Fibroblast of skin of right quadriceps (primary cell): ENCODE measurements around the gene SLC38A7.

Experiments
- DNase-seq: peaks from one replicate; pipeline ENCODE4 v3.0.0-alpha.2; 2013

Gene SLC38A7

DNA sequence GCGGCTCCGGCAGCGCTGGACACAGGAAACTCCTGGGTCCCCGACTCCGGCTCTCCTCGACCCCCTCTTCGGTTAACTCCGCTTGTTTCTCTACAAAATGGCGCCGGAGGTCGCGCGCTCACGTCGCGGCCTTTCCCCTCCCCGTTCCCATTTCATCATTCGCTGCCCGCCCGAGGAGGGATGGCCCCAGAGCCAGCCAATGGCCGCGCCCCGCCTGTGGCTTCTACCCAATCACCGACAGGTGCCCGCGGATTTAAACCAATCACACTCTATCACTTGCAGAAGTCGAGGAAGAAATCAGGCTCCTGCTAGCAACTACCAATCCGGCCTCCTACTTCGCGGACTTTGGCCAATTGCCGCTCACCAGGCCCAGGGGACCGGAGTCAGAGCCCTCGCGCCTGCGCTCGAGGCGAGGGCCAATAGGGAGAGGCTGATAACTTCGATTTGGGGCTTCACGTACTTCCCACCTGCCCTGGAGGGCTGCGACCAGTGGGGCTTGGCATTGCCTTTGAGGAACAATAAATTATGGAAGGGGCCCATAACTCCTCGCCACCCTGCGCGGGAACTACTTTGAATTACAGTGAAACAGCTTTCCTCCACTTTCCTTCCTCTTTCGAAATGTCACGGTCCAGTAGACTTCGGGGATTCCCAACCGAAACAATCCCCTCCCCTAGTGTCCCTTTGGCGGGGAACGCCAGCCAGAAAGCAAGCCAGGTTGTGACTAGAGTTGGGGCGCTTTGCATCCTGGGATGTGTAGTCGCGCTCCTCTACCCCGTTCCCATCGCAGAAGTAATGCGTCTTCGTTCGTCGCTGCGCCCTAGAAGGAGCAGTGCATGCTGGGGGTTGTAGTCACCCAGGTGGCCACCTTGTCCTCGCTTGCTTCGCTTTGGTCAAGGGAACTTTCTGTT lies 54.6 kb downstream of the SLC38A7 start, which contains the start of gene CNOT1:
TSS of gene CNOT1 (minus strand) at position 94 of the 908 bp plus-strand sequence. CDS start 30,489 bp downstream, outside the sequence.
- DNase-seq = peak; percentile 100

DNA sequence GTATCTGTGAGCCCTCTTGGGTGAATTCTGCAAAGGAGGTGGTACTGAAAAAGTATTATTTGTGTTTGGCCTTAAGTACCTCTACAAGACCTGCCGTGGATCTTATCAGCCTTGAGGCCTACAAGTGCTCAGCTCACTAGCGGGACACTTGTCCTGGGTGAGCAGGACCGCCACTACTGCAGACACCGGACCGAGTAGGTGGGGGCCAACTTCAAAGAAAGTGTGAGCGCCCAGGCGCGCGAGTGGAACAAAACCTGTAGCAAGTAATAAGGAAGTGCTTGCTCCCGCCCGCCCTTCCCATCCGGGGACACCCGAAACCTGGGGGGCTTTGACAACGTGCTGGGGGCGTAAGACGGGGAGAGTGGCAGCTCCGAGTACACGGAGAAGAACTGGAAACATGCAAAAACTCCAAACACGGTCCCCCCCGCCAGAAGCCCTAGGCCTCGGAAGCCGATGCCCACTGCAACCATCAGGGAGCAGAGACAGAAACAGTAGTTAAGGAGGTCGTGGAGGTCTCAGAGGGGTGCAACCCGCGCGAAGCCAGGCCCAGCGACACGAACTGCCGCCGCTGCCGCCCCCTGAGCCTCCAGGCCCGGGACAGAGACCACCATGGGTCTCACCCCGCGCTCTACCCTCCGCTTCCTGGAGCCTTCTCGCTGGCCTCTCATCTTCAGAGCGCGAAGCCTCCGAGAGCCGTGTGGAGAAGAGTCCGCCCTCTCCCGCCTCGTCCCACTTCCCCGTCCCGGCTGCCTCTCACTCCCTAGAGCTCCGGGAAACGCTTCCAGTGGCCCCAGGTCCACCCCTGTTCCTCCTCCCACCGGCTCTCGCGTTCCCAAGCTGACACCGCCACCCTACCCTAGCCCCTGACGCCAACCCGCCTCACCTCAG lies 55.5 kb downstream of the SLC38A7 start:
- DNase-seq = peak; percentile 20

- no peak for DNase-seq
These were observed 60.4 kb downstream of the SLC38A7 start for GRCh38 chr16:58624209-58624608.

- DNase-seq = no peak
These were observed 64.2 kb downstream of the SLC38A7 start for GRCh38 chr16:58620396-58620795.

DNA sequence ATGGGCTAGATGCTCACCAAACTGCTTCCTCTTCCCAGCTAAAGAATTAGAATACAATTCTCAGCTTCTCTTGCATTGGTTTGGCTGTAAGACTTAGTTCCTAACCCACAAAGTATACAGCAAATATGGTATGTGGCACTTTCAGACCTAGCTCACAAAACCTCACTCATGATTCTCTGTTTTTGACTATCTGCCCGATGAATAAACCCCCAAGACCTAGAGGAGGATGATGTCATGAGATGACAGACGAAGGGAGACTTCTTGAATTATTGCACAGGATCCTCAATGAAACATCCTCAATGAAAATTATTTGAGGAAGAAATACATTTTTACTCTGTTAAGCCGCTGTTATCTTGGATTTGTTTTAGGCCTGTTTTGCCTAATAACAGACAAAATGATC lies 69.3 kb downstream of the SLC38A7 start:
- DNase-seq = peak; percentile 41
